BE2C (cell line): ENCODE results near the gene METAP2.
"Not testable (repeated sequence)": the region's sequence is repeated elsewhere in the genome, so short reads cannot be mapped to it uniquely, and the experiment has no call there.

Source experiments
- DNase-seq: peaks from one replicate; pipeline ENCODE4 v3.0.0-alpha.2; 2020
- H3K27me3 ChIP-seq: fragments of 250-450 bp; sonication (Bioruptor Pico); 2 replicates; pipeline ENCODE4 v1.5.1; 2020; ENCODE audit warnings: mild to moderate bottlenecking
- H3K36me3 ChIP-seq: fragments of 250-450 bp; sonication (Bioruptor Pico); 2 replicates; pipeline ENCODE4 v1.5.1; 2020; ENCODE audit warnings: mild to moderate bottlenecking
- H3K4me1 ChIP-seq: fragments of 250-450 bp; sonication (Bioruptor Pico); 2 replicates; pipeline ENCODE4 v1.5.1; 2020
- H3K4me3 ChIP-seq: 2 replicates; pipeline ENCODE4 v1.5.1; 2011; ENCODE audit warnings: low read depth, low read length
- H3K9me3 ChIP-seq: fragments of 250-450 bp; sonication (Bioruptor Pico); 2 replicates; pipeline ENCODE4 v1.5.1; 2020
- TF ChIP-seq, protein P1 (sequence below): IDR thresholded peaks from 2 replicates; pipeline ENCODE4 v1.5.1; 2012; ENCODE audit warnings: mild to moderate bottlenecking, low read depth, low read length

METAP2 gene

DNA sequence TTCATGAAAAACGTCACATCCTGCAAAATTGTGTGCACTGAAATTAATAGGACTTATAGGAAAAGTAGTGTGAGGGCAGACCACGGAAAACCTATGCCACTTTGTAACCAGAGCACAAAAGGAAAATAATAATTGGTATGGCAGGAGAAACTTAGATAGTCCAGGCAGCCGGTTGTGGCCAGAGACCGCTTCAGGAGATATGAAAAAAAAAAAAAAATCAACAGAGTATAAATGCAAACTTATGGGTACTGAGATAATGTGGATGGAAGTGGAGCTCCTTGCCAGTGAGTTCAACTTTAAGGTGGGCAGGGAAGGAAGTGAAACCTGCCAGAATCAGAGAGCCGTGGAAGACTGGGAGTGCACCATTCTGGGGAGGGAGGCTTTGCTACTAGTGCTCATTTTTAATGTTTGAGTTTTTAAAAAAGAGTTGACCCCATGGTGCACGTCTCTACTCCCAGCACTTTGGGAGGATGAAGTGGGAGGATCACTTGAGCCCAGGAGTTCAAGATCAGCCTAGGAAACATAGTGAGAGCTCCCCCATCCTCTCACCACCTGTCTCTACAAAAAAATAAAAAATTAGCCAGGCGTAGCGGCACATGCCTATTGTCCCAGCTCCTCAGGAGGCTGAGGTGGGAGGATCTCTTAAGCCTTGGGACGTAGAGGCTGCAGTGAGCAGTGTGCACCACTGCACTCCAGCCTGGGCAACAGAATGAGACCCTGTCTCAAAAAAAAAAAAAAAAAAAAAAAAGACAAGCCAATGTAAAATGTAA, 34.3 kb upstream of the METAP2 start:
- H3K4me3 ChIP-seq, result no peak overlapping the region
- no peaks in the 10 kb centered on the region for H3K9me3 ChIP-seq
- no peaks in the 10 kb centered on the region for H3K4me1 ChIP-seq
- H3K36me3 ChIP-seq, result no peaks in the 10 kb centered on the region
- no peak for DNase-seq
- H3K27me3 ChIP-seq, result no peaks in the 10 kb centered on the region
- TF ChIP-seq, protein P1, sequence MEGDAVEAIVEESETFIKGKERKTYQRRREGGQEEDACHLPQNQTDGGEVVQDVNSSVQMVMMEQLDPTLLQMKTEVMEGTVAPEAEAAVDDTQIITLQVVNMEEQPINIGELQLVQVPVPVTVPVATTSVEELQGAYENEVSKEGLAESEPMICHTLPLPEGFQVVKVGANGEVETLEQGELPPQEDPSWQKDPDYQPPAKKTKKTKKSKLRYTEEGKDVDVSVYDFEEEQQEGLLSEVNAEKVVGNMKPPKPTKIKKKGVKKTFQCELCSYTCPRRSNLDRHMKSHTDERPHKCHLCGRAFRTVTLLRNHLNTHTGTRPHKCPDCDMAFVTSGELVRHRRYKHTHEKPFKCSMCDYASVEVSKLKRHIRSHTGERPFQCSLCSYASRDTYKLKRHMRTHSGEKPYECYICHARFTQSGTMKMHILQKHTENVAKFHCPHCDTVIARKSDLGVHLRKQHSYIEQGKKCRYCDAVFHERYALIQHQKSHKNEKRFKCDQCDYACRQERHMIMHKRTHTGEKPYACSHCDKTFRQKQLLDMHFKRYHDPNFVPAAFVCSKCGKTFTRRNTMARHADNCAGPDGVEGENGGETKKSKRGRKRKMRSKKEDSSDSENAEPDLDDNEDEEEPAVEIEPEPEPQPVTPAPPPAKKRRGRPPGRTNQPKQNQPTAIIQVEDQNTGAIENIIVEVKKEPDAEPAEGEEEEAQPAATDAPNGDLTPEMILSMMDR, result no peak

GRCh38 chr12:95440401-95440800, 33.6 kb upstream of the METAP2 start:
- TF ChIP-seq, protein P1, result no peak

GRCh38 chr12:95443459-95443858, 30.5 kb upstream of the METAP2 start:
- Histone ChIP-seq H3K4me3 (no peak overlapping the region), H3K36me3 (no peaks in the 10 kb centered on the region), H3K9me3 (no peaks in the 10 kb centered on the region), H3K4me1 (no peaks in the 10 kb centered on the region), H3K27me3 (no peaks in the 10 kb centered on the region; the same call in 1 of the 2 replicates)
- no peak for DNase-seq
- TF ChIP-seq, protein P1, result no peak

More at GRCh38 chr12:95440401-95440800, 33.6 kb upstream of the METAP2 start:
- no peaks in the 10 kb centered on the region for H3K4me1 ChIP-seq
- H3K9me3 ChIP-seq, result no peaks in the 10 kb centered on the region
- no peaks in the 10 kb centered on the region for H3K36me3 ChIP-seq
- H3K27me3 ChIP-seq, result no peaks in the 10 kb centered on the region
- no peak overlapping the region for H3K4me3 ChIP-seq
- DNase-seq, result no peak

GRCh38 chr12:95445099-95445498, 28.9 kb upstream of the METAP2 start:
- not testable (repeated sequence) for DNase-seq, H3K27me3 ChIP-seq, H3K4me3 ChIP-seq, H3K4me1 ChIP-seq, H3K36me3 ChIP-seq, H3K9me3 ChIP-seq

- TF ChIP-seq, protein P1, result no peak
- H3K27me3 ChIP-seq, result no peaks in the 10 kb centered on the region; the same call in 1 of the 2 replicates
- H3K36me3 ChIP-seq, result no peaks in the 10 kb centered on the region
- H3K4me3 ChIP-seq, result no peak overlapping the region
- no peak for DNase-seq
- no peaks in the 10 kb centered on the region for H3K4me1 ChIP-seq
- no peaks in the 10 kb centered on the region for H3K9me3 ChIP-seq
These were observed 28.0 kb upstream of the METAP2 start for GRCh38 chr12:95445884-95446505.

GRCh38 chr12:95446506-95446900, 27.4 kb upstream of the METAP2 start:
- Histone ChIP-seq H3K4me1 (no peaks in the 10 kb centered on the region), H3K27me3 (no peaks in the 10 kb centered on the region; the same call in 1 of the 2 replicates), H3K36me3 (no peaks in the 10 kb centered on the region), H3K4me3 (no peak overlapping the region; the same call in 1 of the 2 replicates), H3K9me3 (no peaks in the 10 kb centered on the region)
- TF ChIP-seq, protein P1, result no peak
- DNase-seq, result peak; percentile 23

- not testable (repeated sequence) for H3K4me3 ChIP-seq, H3K9me3 ChIP-seq, H3K36me3 ChIP-seq, DNase-seq, H3K4me1 ChIP-seq, H3K27me3 ChIP-seq
These were observed 24.3 kb upstream of the METAP2 start for GRCh38 chr12:95449656-95450055.

DNA sequence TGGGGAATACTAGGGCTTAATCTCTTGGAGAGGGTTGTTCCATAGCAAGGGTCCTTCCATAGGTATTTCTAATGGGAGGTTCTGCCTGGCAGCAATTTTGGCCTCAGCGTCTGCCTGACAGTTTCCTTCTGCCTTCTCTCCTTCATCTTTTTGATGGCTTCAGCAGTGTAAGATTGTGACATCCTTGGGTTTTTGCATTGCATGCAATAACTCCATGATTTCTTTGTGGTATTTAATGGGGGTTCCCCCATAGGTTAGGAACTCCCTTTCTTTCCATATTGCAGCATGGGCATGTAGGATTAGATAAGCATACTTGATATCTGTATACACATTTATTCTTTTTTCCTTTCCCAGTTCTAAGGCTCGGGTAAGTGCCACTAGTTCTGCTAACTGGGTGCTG, 21.5 kb upstream of the METAP2 start:
- not testable (repeated sequence) for H3K9me3 ChIP-seq, H3K36me3 ChIP-seq, H3K27me3 ChIP-seq, H3K4me1 ChIP-seq, H3K4me3 ChIP-seq, DNase-seq

DNA sequence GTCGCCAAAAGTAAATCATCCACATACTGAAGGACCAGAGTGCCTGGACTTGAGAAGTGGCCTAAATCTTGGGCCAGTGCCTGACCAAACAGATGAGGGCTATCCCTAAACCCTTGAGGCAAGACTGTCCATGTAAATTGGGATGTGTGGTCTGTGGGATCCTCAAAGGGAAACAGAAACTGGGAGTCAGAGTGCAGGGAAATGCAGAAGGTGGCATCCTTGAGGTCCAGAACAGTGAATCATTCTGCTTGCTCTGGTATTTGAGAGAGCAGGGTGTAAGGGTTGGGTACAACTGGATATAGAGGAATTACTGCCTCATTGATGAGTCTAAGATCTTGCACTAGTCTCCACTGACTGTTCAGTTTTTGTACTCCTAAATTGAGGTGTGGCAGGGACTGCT, 20.1 kb upstream of the METAP2 start:
- DNase-seq, H3K4me3 ChIP-seq, H3K36me3 ChIP-seq, H3K9me3 ChIP-seq, H3K27me3 ChIP-seq, H3K4me1 ChIP-seq: not testable (repeated sequence)

DNA sequence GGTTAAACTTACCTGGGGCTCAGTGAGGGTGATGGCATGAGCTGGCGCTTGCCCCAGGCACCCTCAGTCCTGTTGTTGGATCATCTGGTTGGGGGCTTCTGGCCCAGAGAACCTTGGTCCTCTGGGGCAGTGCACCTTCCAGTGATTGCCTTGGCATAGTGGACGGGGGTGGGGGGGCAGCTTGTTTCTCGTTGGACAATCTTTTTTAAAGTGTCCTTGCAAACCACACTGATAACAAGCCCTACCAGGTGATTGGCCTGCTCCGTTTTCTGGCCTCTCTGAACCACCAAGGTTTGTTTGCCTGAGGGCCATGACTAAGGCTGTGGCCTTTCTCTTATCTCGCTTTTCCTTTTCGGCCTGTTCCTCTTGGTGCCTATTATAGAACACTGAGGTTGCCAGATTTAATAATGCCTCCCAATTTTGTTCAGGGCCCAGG, 19.2 kb upstream of the METAP2 start:
- peak; percentile 25 for DNase-seq
- not testable (repeated sequence) for H3K9me3 ChIP-seq, H3K27me3 ChIP-seq, H3K36me3 ChIP-seq, H3K4me3 ChIP-seq, H3K4me1 ChIP-seq
